ENCODE measurements around the gene VPS51. TPM values are rescaled to one million over a fixed set of nuclear protein-coding genes. Genes with fewer than 3 reads are reported as not detected.

VPS51 gene
- total and polyA plus RNA-seq, 11 donors, result 78.4 to 165 (median 101) TPM

GRCh38 chr11:65156926-65157325 is 60.9 kb downstream of the VPS51 start:
- peaks cover 0 to 9% (median 0%) of the 10 kb centered on the region in 12 donors for H3K4me1 ChIP-seq
- intact Hi-C loops (cut with DNase I), result no loop called here
- TF ChIP-seq CTCF (IDR thresholded peaks at IDR 0.05) (no peak), POLR2A (IDR thresholded peaks at IDR 0.05) (no peak)
- no peak overlapping the region for H3K4me3 ChIP-seq
- ATAC-seq (no peak), DNase-seq (no peak)
- no peaks in the 10 kb centered on the region for H3K36me3 ChIP-seq
- no peaks in the 10 kb centered on the region for H3K27me3 ChIP-seq
- 83 to 90% (median 89%) methylated on average over 1 to 3 of the region's 3 CpGs for WGBS, 4 donors
- no peaks in the 10 kb centered on the region for H3K9me3 ChIP-seq
- H3K27ac ChIP-seq, result no peak overlapping the region

DNA sequence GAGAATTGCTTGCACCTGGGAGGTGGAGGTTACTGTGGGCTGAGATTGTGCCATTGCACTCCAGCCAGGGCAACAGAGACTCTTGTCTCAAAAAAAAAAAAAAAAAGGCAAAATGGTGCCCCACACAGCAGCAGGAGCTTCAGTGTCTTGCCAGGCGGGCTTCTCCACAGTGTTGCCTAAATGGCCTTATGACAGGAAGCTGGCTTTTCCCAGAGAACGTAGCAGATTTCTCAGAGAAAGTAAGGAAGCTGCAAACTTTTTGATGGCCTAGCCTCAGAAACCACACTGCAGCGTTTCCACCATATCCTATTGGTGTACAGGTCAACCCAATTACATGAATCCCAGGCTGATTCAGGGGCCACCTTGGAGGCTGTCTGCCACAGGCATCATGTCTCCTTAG is 61.3 kb downstream of the VPS51 start:
- no peaks in the 10 kb centered on the region for H3K9me3 ChIP-seq

GRCh38 chr11:65159012-65159411 is 63.0 kb downstream of the VPS51 start:
- H3K9me3 ChIP-seq, result no peaks in the 10 kb centered on the region
- H3K4me1 ChIP-seq, result no peaks in the 10 kb centered on the region
- intact Hi-C loops (cut with DNase I), result no loop called here
- H3K4me3 ChIP-seq, result no peak overlapping the region
- H3K27me3 ChIP-seq, result no peaks in the 10 kb centered on the region
- DNase-seq (no peak), ATAC-seq (no peak)
- TF ChIP-seq CTCF (IDR thresholded peaks at IDR 0.05) (no peak), POLR2A (IDR thresholded peaks at IDR 0.05) (no peak)
- 81 to 88% (median 82%) methylated on average over 5 of the region's 5 CpGs for WGBS, 4 donors
- no peaks in the 10 kb centered on the region for H3K36me3 ChIP-seq
- H3K27ac ChIP-seq, result no peak overlapping the region

More for the DNA sequence above, 61.3 kb downstream of the VPS51 start:
- peaks cover 0 to 5% (median 0%) of the 10 kb centered on the region in 12 donors for H3K4me1 ChIP-seq
- H3K27me3 ChIP-seq, result no peaks in the 10 kb centered on the region
- H3K36me3 ChIP-seq, result no peaks in the 10 kb centered on the region
- ATAC-seq, result no peak
- no peak for DNase-seq
- 62 to 77% (median 67%) methylated on average over 3 of the region's 3 CpGs for WGBS, 4 donors
- H3K4me3 ChIP-seq, result no peak overlapping the region
- intact Hi-C loops (cut with DNase I), result no loop called here
- no peak overlapping the region for H3K27ac ChIP-seq
- TF ChIP-seq CTCF (IDR thresholded peaks at IDR 0.05) (no peak), POLR2A (IDR thresholded peaks at IDR 0.05) (no peak)

GRCh38 chr11:65160643-65161042 is 64.6 kb downstream of the VPS51 start:
- Histone ChIP-seq H3K27me3 (no peaks in the 10 kb centered on the region), H3K9me3 (no peaks in the 10 kb centered on the region), H3K27ac (no peak overlapping the region), H3K4me3 (no peak overlapping the region), H3K36me3 (no peaks in the 10 kb centered on the region), H3K4me1 (no peaks in the 10 kb centered on the region)
- ATAC-seq (no peak), DNase-seq (no peak)
- TF ChIP-seq CTCF (IDR thresholded peaks at IDR 0.05), result no peak
- no peak for TF ChIP-seq POLR2A (IDR thresholded peaks at IDR 0.05)
- WGBS, 4 donors, result 79 to 84% (median 81%) methylated on average over 3 of the region's 3 CpGs
- intact Hi-C loops (cut with DNase I), result no loop called here

Small RNA genes lying within 50 kb of the gene (microRNA-seq; reads per million reads assigned to microRNA genes)
- 0 to 0.62 (median 0.10) reads per million in 4 donors for gene MIR6751

Other genes with a start within 250 kb of the VPS51 start
- gene EHD1, start 217.6 kb upstream of the VPS51 start, total RNA-seq, result 100 to 1,000 TPM in 1 of 9 donors, 10 to 100 TPM in 8; 38.2 to 102 (median 58.2) TPM
- 10 to 100 TPM; 27.9 to 50.4 TPM for gene EHD1, start 217.6 kb upstream of the VPS51 start, polyA plus RNA-seq
- 10 to 100 TPM; 11.4 to 38.5 (median 18.4) TPM for gene ATG2A, start 179.0 kb upstream of the VPS51 start, total RNA-seq
- gene ATG2A, start 179.0 kb upstream of the VPS51 start, polyA plus RNA-seq, result 10 to 100 TPM; 12.8 to 16.1 TPM
- 10 to 100 TPM; 17.5 to 32.5 (median 22.3) TPM for gene PPP2R5B, start 171.5 kb upstream of the VPS51 start, total RNA-seq
- 10 to 100 TPM; 27.1 to 34.3 TPM for gene PPP2R5B, start 171.5 kb upstream of the VPS51 start, polyA plus RNA-seq
- under 1 TPM in 1 of 9 donors, not detected in 8; 0.48 TPM for gene GPHA2, start 160.3 kb upstream of the VPS51 start, total RNA-seq
- gene GPHA2, start 160.3 kb upstream of the VPS51 start, polyA plus RNA-seq, result not detected
- gene MAJIN, start 124.1 kb upstream of the VPS51 start, total RNA-seq, result not detected
- gene MAJIN, start 124.1 kb upstream of the VPS51 start, polyA plus RNA-seq, result not detected
- gene BATF2, start 99.2 kb upstream of the VPS51 start, total RNA-seq, result 10 to 100 TPM in 1 of 9 donors, 1 to 10 TPM in 7, under 1 TPM in 1; 0.87 to 33.4 (median 1.5) TPM
- gene BATF2, start 99.2 kb upstream of the VPS51 start, polyA plus RNA-seq, result 1 to 10 TPM; 1.6 to 2.0 TPM
- gene ARL2, start 82.1 kb upstream of the VPS51 start, total RNA-seq, result 100 to 1,000 TPM in 7 of 9 donors, 10 to 100 TPM in 2; 90.3 to 241 (median 116) TPM
- 100 to 1,000 TPM; 126 to 158 TPM for gene ARL2, start 82.1 kb upstream of the VPS51 start, polyA plus RNA-seq
- 10 to 100 TPM; 12.7 to 33.0 (median 17.9) TPM for gene SNX15, start 68.8 kb upstream of the VPS51 start, total RNA-seq
- 10 to 100 TPM; 14.8 to 29.5 TPM for gene SNX15, start 68.8 kb upstream of the VPS51 start, polyA plus RNA-seq
- 1 to 10 TPM; 4.3 to 9.1 (median 6.2) TPM for gene SAC3D1, start 55.0 kb upstream of the VPS51 start, total RNA-seq
- gene SAC3D1, start 55.0 kb upstream of the VPS51 start, polyA plus RNA-seq, result 10 to 100 TPM in 1 of 2 donors, 1 to 10 TPM in 1; 4.8 to 14.6 TPM
- 1 to 10 TPM; 2.6 to 7.4 (median 3.4) TPM for gene NAALADL1, start 37.7 kb upstream of the VPS51 start, total RNA-seq
- 1 to 10 TPM; 2.7 to 7.4 TPM for gene NAALADL1, start 37.7 kb upstream of the VPS51 start, polyA plus RNA-seq
- gene CDCA5, start 12.2 kb upstream of the VPS51 start, total RNA-seq, result 10 to 100 TPM in 1 of 9 donors, 1 to 10 TPM in 2, under 1 TPM in 6; 0.42 to 11.6 (median 0.81) TPM
- under 1 TPM; 0.38 to 0.83 TPM for gene CDCA5, start 12.2 kb upstream of the VPS51 start, polyA plus RNA-seq
- gene ZFPL1, start 12.0 kb upstream of the VPS51 start, total RNA-seq, result 10 to 100 TPM; 19.6 to 42.8 (median 25.0) TPM
- gene ZFPL1, start 12.0 kb upstream of the VPS51 start, polyA plus RNA-seq, result 10 to 100 TPM; 28.1 to 44.4 TPM
- 100 to 1,000 TPM in 3 of 9 donors, 10 to 100 TPM in 6; 25.1 to 752 (median 78.6) TPM for gene TM7SF2, start 15.7 kb downstream of the VPS51 start, total RNA-seq
- gene TM7SF2, start 15.7 kb downstream of the VPS51 start, polyA plus RNA-seq, result 10 to 100 TPM; 17.6 to 59.9 TPM
- gene ZNHIT2, start 21.5 kb downstream of the VPS51 start, total RNA-seq, result 10 to 100 TPM in 1 of 9 donors, 1 to 10 TPM in 8; 5.5 to 14.3 (median 7.3) TPM
- gene ZNHIT2, start 21.5 kb downstream of the VPS51 start, polyA plus RNA-seq, result 10 to 100 TPM; 12.4 to 15.5 TPM
- gene FAU, start 25.9 kb downstream of the VPS51 start, total RNA-seq, result 100 to 1,000 TPM; 388 to 652 (median 636) TPM
- 1,000 to 10,000 TPM in 1 of 2 donors, 100 to 1,000 TPM in 1; 973 to 1,119 TPM for gene FAU, start 25.9 kb downstream of the VPS51 start, polyA plus RNA-seq
- gene MRPL49, start 26.1 kb downstream of the VPS51 start, total RNA-seq, result 10 to 100 TPM; 33.1 to 66.6 (median 42.1) TPM
- 10 to 100 TPM; 13.7 to 59.2 TPM for gene MRPL49, start 26.1 kb downstream of the VPS51 start, polyA plus RNA-seq
- gene SYVN1, start 38.3 kb downstream of the VPS51 start, total RNA-seq, result 10 to 100 TPM; 21.7 to 65.8 (median 28.2) TPM
- gene SYVN1, start 38.3 kb downstream of the VPS51 start, polyA plus RNA-seq, result 10 to 100 TPM; 13.9 to 34.5 TPM
- not detected for gene SPDYC, start 74.0 kb downstream of the VPS51 start, total RNA-seq
- gene SPDYC, start 74.0 kb downstream of the VPS51 start, polyA plus RNA-seq, result not detected
- gene CAPN1, start 85.7 kb downstream of the VPS51 start, total RNA-seq, result 100 to 1,000 TPM in 2 of 9 donors, 10 to 100 TPM in 7; 67.8 to 139 (median 86.1) TPM
- gene CAPN1, start 85.7 kb downstream of the VPS51 start, polyA plus RNA-seq, result 100 to 1,000 TPM in 1 of 2 donors, 10 to 100 TPM in 1; 69.6 to 114 TPM
- 1 to 10 TPM; 3.2 to 9.0 (median 4.2) TPM for gene POLA2, start 165.7 kb downstream of the VPS51 start, total RNA-seq
- gene POLA2, start 165.7 kb downstream of the VPS51 start, polyA plus RNA-seq, result 1 to 10 TPM; 4.3 to 6.7 TPM
- 10 to 100 TPM in 4 of 9 donors, 1 to 10 TPM in 5; 3.3 to 25.0 (median 8.9) TPM for gene CDC42EP2, start 218.7 kb downstream of the VPS51 start, total RNA-seq
- 10 to 100 TPM; 10.3 to 16.3 TPM for gene CDC42EP2, start 218.7 kb downstream of the VPS51 start, polyA plus RNA-seq
- 10 to 100 TPM; 41.0 to 55.4 (median 46.2) TPM for gene DPF2, start 237.6 kb downstream of the VPS51 start, total RNA-seq
- 10 to 100 TPM; 22.9 to 35.1 TPM for gene DPF2, start 237.6 kb downstream of the VPS51 start, polyA plus RNA-seq